ENCODE data around the gene TMEM86B. TPM values are rescaled to one million over a fixed set of nuclear protein-coding genes. Genes with fewer than 3 reads are reported as not detected.

The TMEM86B gene
- total RNA-seq, 1 donor: 2.5 TPM

- no peak overlapping the region for H3K27ac ChIP-seq (ENCODE audit: low read depth, low read length)
- no peak overlapping the region for H2AFZ ChIP-seq (ENCODE audit: low read length)
- no peaks in the 10 kb centered on the region for H3K27me3 ChIP-seq (ENCODE audit: insufficient read depth, low read length)
- no peak for DNase-seq (ENCODE audit: insufficient read length, low spot score, missing footprints)
- H3K4me3 ChIP-seq (ENCODE audit: insufficient read depth, low read length): no peak overlapping the region
- peaks cover 27% of the 10 kb centered on the region for H4K20me1 ChIP-seq (ENCODE audit: insufficient read depth, low read length)
- H3K4me2 ChIP-seq (ENCODE audit: insufficient read depth, low read length): no peak overlapping the region
- peaks cover 43% of the 10 kb centered on the region for H3K36me3 ChIP-seq (ENCODE audit: insufficient read depth, low read length)
- no peaks in the 10 kb centered on the region for H3K9me3 ChIP-seq (ENCODE audit: low read depth, low read length)
- H3K4me1 ChIP-seq (ENCODE audit: insufficient read depth, low read length): no peaks in the 10 kb centered on the region
- no peak for TF ChIP-seq CTCF (IDR thresholded peaks at IDR 0.05; ENCODE audit: extremely low read depth, low read depth, low read length)
- no peaks in the 10 kb centered on the region for H3K79me2 ChIP-seq (ENCODE audit: insufficient read depth, low read length)
Observed at GRCh38 chr19:55230329-55230728, 1.8 kb upstream of the TMEM86B start.

GRCh38 chr19:55229789-55230182 lies 1.2 kb upstream of the TMEM86B start:
- H3K27me3 ChIP-seq (ENCODE audit: insufficient read depth, low read length): no peaks in the 10 kb centered on the region
- H3K4me3 ChIP-seq (ENCODE audit: insufficient read depth, low read length): no peak overlapping the region
- H2AFZ ChIP-seq (ENCODE audit: low read length): no peak overlapping the region
- H3K27ac ChIP-seq (ENCODE audit: low read depth, low read length): no peak overlapping the region
- H3K9me3 ChIP-seq (ENCODE audit: low read depth, low read length): no peaks in the 10 kb centered on the region
- H4K20me1 ChIP-seq (ENCODE audit: insufficient read depth, low read length): peaks cover 26% of the 10 kb centered on the region
- no peak for TF ChIP-seq CTCF (IDR thresholded peaks at IDR 0.05; ENCODE audit: extremely low read depth, low read depth, low read length)
- H3K4me2 ChIP-seq (ENCODE audit: insufficient read depth, low read length): no peak overlapping the region
- H3K36me3 ChIP-seq (ENCODE audit: insufficient read depth, low read length): peaks cover 38% of the 10 kb centered on the region
- no peaks in the 10 kb centered on the region for H3K4me1 ChIP-seq (ENCODE audit: insufficient read depth, low read length)
- peak; percentile 67 for DNase-seq (ENCODE audit: insufficient read length, low spot score, missing footprints)
- H3K79me2 ChIP-seq (ENCODE audit: insufficient read depth, low read length): no peaks in the 10 kb centered on the region

- peak; percentile 64 for DNase-seq (ENCODE audit: insufficient read length, low spot score, missing footprints)
- H3K9me3 ChIP-seq (ENCODE audit: low read depth, low read length): no peaks in the 10 kb centered on the region
- peaks cover 33% of the 10 kb centered on the region for H3K36me3 ChIP-seq (ENCODE audit: insufficient read depth, low read length)
Observed at GRCh38 chr19:55229145-55229788, 704 bp upstream of the TMEM86B start.

GRCh38 chr19:55228015-55228391 lies 560 bp downstream of the TMEM86B start:
- Histone ChIP-seq H3K4me1 (ENCODE audit: insufficient read depth, low read length) (no peaks in the 10 kb centered on the region), H3K79me2 (ENCODE audit: insufficient read depth, low read length) (no peaks in the 10 kb centered on the region), H3K27me3 (ENCODE audit: insufficient read depth, low read length) (no peaks in the 10 kb centered on the region), H4K20me1 (ENCODE audit: insufficient read depth, low read length) (peaks cover 18% of the 10 kb centered on the region), H3K9me3 (ENCODE audit: low read depth, low read length) (no peaks in the 10 kb centered on the region), H3K4me3 (ENCODE audit: insufficient read depth, low read length) (no peak overlapping the region), H2AFZ (ENCODE audit: low read length) (no peak overlapping the region), H3K4me2 (ENCODE audit: insufficient read depth, low read length) (no peak overlapping the region), H3K36me3 (ENCODE audit: insufficient read depth, low read length) (peaks cover 22% of the 10 kb centered on the region), H3K27ac (ENCODE audit: low read depth, low read length) (no peak overlapping the region)
- TF ChIP-seq CTCF (IDR thresholded peaks at IDR 0.05; ENCODE audit: extremely low read depth, low read depth, low read length): no peak
- no peak for DNase-seq (ENCODE audit: insufficient read length, low spot score, missing footprints)

More at GRCh38 chr19:55229145-55229788, 704 bp upstream of the TMEM86B start:
- Histone ChIP-seq H3K27ac (ENCODE audit: low read depth, low read length) (no peak overlapping the region), H4K20me1 (ENCODE audit: insufficient read depth, low read length) (peaks cover 20% of the 10 kb centered on the region), H3K4me1 (ENCODE audit: insufficient read depth, low read length) (no peaks in the 10 kb centered on the region), H3K27me3 (ENCODE audit: insufficient read depth, low read length) (no peaks in the 10 kb centered on the region), H2AFZ (ENCODE audit: low read length) (no peak overlapping the region), H3K79me2 (ENCODE audit: insufficient read depth, low read length) (no peaks in the 10 kb centered on the region), H3K4me3 (ENCODE audit: insufficient read depth, low read length) (no peak overlapping the region), H3K4me2 (ENCODE audit: insufficient read depth, low read length) (no peak overlapping the region)
- TF ChIP-seq CTCF (IDR thresholded peaks at IDR 0.05; ENCODE audit: extremely low read depth, low read depth, low read length): no peak

All from osteoblast (primary cell).